OCI-LY1 (cell line): Measurements from ENCODE around the gene RCN1.
"Not testable (repeated sequence)": the region's sequence is repeated elsewhere in the genome, so short reads cannot be mapped to it uniquely, and the experiment has no call there.

Experiments used
- H2AFZ ChIP-seq: fragments of 200-600 bp; sonication (generic), shearing (Covaris generic); 2 replicates; pipeline ENCODE4 v1.6.0; 2014; ENCODE audit warnings: antibody characterized with exemption, mild to moderate bottlenecking, low read length
- H3F3A ChIP-seq: fragments of 200-600 bp; sonication (generic), shearing (Covaris generic); 2 replicates; pipeline ENCODE4 v1.6.0; 2014; ENCODE audit warnings: mild to moderate bottlenecking, antibody characterized with exemption, low read length, moderate library complexity; ENCODE audit not compliant: insufficient read depth
- H3K27ac ChIP-seq: fragments of 200-600 bp; sonication (generic); 2 replicates; pipeline ENCODE4 v1.5.1; 2014; ENCODE audit warnings: low read length, mixed run types, mild to moderate bottlenecking, low read depth; ENCODE audit not compliant: poor library complexity, severe bottlenecking
- H3K27me3 ChIP-seq: fragments of 200-600 bp; sonication (generic); 2 replicates; pipeline ENCODE4 v1.6.0; 2014; ENCODE audit warnings: antibody characterized with exemption, mild to moderate bottlenecking, low read length, moderate library complexity; ENCODE audit not compliant: insufficient read depth
- H3K36me3 ChIP-seq: fragments of 200-600 bp; sonication (generic); 2 replicates; pipeline ENCODE4 v1.6.1; 2014; ENCODE audit warnings: mild to moderate bottlenecking, antibody characterized with exemption, low read length, moderate library complexity, mixed read lengths; ENCODE audit not compliant: insufficient read depth
- H3K4me1 ChIP-seq: fragments of 200-600 bp; sonication (generic); 2 replicates; pipeline ENCODE4 v1.5.1; 2014; ENCODE audit warnings: mild to moderate bottlenecking, low read length, moderate library complexity; ENCODE audit not compliant: insufficient read depth, severe bottlenecking
- H3K4me2 ChIP-seq: fragments of 200-600 bp; sonication (generic), shearing (Covaris generic); 2 replicates; pipeline ENCODE4 v1.6.1; 2014; ENCODE audit warnings: low read length
- H3K4me3 ChIP-seq: fragments of 200-600 bp; sonication (generic); 2 replicates; pipeline ENCODE4 v1.5.1; 2014; ENCODE audit warnings: low read length, low read depth, mild to moderate bottlenecking, mixed read lengths; ENCODE audit not compliant: poor library complexity, severe bottlenecking
- H3K79me2 ChIP-seq: fragments of 200-600 bp; shearing (Covaris generic); 2 replicates; pipeline ENCODE4 v1.6.1; 2016; ENCODE audit warnings: mixed run types, low read length, mixed read lengths; ENCODE audit not compliant: insufficient read depth
- H3K9ac ChIP-seq: fragments of 200-600 bp; sonication (generic), shearing (Covaris generic); 2 replicates; pipeline ENCODE4 v1.6.1; 2014; ENCODE audit warnings: mild to moderate bottlenecking, low read length, mixed read lengths
- H3K9me2 ChIP-seq: fragments of 200-600 bp; sonication (generic), shearing (Covaris generic); 2 replicates; pipeline ENCODE4 v1.6.1; 2014; ENCODE audit warnings: low read depth, mild to moderate bottlenecking, low read length, mixed read lengths
- H3K9me3 ChIP-seq: fragments of 200-600 bp; shearing (Covaris generic); 2 replicates; pipeline ENCODE4 v1.6.1; 2014; ENCODE audit warnings: low read length, mixed read lengths
- H4K20me1 ChIP-seq: fragments of 200-600 bp; sonication (generic), shearing (Covaris generic); 2 replicates; pipeline ENCODE4 v1.6.0; 2016; ENCODE audit warnings: mild to moderate bottlenecking, low read length; ENCODE audit not compliant: insufficient read depth
- CTCF ChIP-seq: fragments of 200-600 bp; sonication (generic), shearing (Covaris generic); IDR thresholded peaks from 2 replicates; pipeline ENCODE4 v1.5.1; 2017; ENCODE audit warnings: mild to moderate bottlenecking, antibody characterized with exemption, low read length, moderate library complexity, mixed read lengths
- EZH2 ChIP-seq: fragments of 200-600 bp; sonication (generic), shearing (Covaris generic); IDR thresholded peaks from 2 replicates; pipeline ENCODE4 v1.8.0; 2017; ENCODE audit warnings: borderline replicate concordance, mixed run types, mild to moderate bottlenecking, antibody characterized with exemption, low read length, moderate library complexity, mixed read lengths

Gene RCN1

GRCh38 chr11:32100495-32100894 is 9.6 kb downstream of the RCN1 start:
- no peaks in the 10 kb centered on the region for H3K4me1 ChIP-seq
- H3K4me3 ChIP-seq, result no peak overlapping the region
- no peaks in the 10 kb centered on the region for H3F3A ChIP-seq
- H2AFZ ChIP-seq, result no peak overlapping the region
- no peak overlapping the region for H3K27ac ChIP-seq
- H3K9me2 ChIP-seq, result no peaks in the 10 kb centered on the region
- no peak overlapping the region for H3K4me2 ChIP-seq
- H3K36me3 ChIP-seq, result no peaks in the 10 kb centered on the region
- no peaks in the 10 kb centered on the region for H3K27me3 ChIP-seq
- H3K79me2 ChIP-seq, result no peaks in the 10 kb centered on the region
- TF ChIP-seq CTCF, result no peak
- no peak for TF ChIP-seq EZH2
- H3K9me3 ChIP-seq, result no peaks in the 10 kb centered on the region
- no peaks in the 10 kb centered on the region for H4K20me1 ChIP-seq
- no peak overlapping the region for H3K9ac ChIP-seq

- Histone ChIP-seq H3K4me1 (no peaks in the 10 kb centered on the region), H3K9me3 (no peaks in the 10 kb centered on the region)
- TF ChIP-seq CTCF, result no peak
- TF ChIP-seq EZH2, result no peak
Observed at GRCh38 chr11:32101791-32102190, 10.9 kb downstream of the RCN1 start.

GRCh38 chr11:32103121-32103719 is 12.3 kb downstream of the RCN1 start:
- H3K79me2 ChIP-seq, H4K20me1 ChIP-seq, H3K4me3 ChIP-seq, H3K4me1 ChIP-seq, H3K4me2 ChIP-seq, H3K9me3 ChIP-seq, H2AFZ ChIP-seq, H3K9ac ChIP-seq, H3K27me3 ChIP-seq, H3F3A ChIP-seq, H3K9me2 ChIP-seq, H3K27ac ChIP-seq, H3K36me3 ChIP-seq: not testable (repeated sequence)

More at GRCh38 chr11:32101791-32102190, 10.9 kb downstream of the RCN1 start:
- H3K36me3 ChIP-seq, result no peaks in the 10 kb centered on the region
- H3K4me2 ChIP-seq, result no peak overlapping the region
- H2AFZ ChIP-seq, result no peak overlapping the region
- no peak overlapping the region for H3K4me3 ChIP-seq
- H3K27me3 ChIP-seq, result no peaks in the 10 kb centered on the region
- no peak overlapping the region for H3K27ac ChIP-seq
- no peak overlapping the region for H3K9ac ChIP-seq
- H3F3A ChIP-seq, result no peaks in the 10 kb centered on the region
- H4K20me1 ChIP-seq, result no peaks in the 10 kb centered on the region
- H3K9me2 ChIP-seq, result no peaks in the 10 kb centered on the region
- H3K79me2 ChIP-seq, result no peaks in the 10 kb centered on the region

DNA sequence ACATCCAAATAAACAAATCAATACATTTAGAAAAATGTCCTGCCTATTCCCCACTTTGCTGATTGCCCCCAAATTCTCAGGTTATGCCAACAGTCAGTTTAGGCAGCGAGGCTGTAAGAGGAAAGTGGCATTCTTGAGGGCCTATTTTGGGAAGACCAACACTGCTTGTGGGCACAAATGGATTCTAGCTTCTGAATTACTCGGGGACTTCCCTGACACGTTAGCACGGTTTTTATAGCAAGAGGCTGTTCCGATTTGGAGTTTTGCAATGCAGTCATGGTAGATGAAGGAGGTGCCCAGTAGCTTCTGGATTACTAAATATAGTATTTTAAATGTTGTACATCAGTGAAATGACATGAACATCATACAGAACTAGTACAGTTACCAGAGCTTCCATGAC is 13.1 kb downstream of the RCN1 start:
- H2AFZ ChIP-seq, result no peak overlapping the region
- TF ChIP-seq EZH2 (no peak), CTCF (no peak)
- no peaks in the 10 kb centered on the region for H3K4me1 ChIP-seq
- H3K9ac ChIP-seq, result no peak overlapping the region
- H3K4me3 ChIP-seq, result no peak overlapping the region
- no peaks in the 10 kb centered on the region for H3K9me2 ChIP-seq
- no peaks in the 10 kb centered on the region for H3K79me2 ChIP-seq
- H3K9me3 ChIP-seq, result no peaks in the 10 kb centered on the region
- H3K27me3 ChIP-seq, result no peaks in the 10 kb centered on the region
- no peak overlapping the region for H3K4me2 ChIP-seq
- no peaks in the 10 kb centered on the region for H3K36me3 ChIP-seq
- no peaks in the 10 kb centered on the region for H4K20me1 ChIP-seq
- no peaks in the 10 kb centered on the region for H3F3A ChIP-seq
- H3K27ac ChIP-seq, result no peak overlapping the region
